ENCODE data around the gene POLR1B.
"Not testable (repeated sequence)": the region's sequence is repeated elsewhere in the genome, so short reads cannot be mapped to it uniquely, and the experiment has no call there.

The POLR1B gene

DNA sequence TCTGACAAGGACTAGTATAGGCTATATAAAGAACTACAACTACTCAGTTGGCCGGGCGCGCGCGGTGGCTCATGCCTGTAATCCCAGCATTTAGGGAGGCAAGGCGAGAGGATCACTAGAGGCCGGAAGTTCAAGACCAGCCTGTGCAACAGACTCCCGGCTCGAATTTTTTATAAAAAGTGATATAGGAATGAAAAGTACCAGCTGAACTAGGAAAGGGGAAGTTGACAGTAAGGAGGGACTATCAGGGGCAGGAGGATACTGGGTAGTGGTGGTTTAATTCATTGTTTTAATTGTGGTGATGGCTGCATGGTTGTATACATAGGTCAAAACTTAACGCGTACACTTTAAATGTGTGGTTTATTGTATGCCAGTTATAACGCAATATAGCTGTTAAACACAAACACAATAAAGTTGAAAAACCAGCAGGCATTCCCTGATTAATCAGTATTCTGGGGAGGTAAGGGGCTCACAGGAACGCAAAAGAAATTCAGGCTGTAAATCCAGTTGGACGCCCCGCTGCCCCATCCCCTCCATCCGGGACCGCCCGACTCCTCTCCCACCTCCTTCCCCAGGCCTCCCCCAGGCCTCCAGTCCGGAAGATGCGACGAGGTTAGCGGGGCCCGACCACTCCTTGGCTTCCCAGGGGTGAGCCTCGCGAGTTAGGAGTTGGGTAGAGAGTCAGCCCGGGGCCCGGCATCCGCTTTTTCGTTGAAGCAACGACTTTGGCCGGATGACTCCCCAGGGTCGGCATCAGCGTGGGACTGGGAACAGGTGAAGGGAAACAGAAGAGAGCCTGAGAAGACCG, 746 bp upstream of the POLR1B start:
- DNase-seq (ENCODE audit: low read depth): peak; percentile 51

DNA sequence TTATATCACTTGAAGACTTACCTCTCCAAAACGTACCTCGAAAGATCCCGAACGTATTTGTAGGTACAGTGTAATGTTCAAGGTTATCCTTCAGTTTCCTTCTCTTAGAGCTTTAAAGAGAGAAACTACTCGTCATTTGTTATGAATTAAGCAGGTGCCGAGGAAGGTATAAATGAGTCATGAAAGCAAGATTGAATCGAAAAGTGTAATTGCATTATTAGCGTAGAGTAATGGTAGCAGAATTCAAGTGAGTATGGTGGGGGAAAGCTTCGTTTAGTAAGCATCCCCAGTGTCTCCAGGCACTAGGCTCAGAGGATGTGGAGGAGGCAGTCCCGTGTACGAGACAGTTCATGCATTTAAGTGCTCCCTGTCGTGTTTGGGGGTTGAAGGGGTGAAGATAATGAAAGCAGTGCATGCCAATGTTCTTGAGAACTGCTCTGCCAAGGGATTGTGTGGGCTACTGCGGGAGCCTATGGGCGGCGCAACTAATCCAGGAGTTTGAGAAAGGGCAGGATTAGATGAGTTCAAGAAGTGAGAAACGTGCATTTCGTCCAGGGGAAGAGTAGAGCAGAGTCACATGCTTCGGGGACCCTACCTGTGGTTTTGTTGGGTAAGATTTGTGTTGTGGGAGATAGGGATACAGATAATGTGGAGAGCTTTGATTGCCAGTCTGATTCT, 858 bp downstream of the POLR1B start:
- no peak for DNase-seq (ENCODE audit: low read depth)

DNA sequence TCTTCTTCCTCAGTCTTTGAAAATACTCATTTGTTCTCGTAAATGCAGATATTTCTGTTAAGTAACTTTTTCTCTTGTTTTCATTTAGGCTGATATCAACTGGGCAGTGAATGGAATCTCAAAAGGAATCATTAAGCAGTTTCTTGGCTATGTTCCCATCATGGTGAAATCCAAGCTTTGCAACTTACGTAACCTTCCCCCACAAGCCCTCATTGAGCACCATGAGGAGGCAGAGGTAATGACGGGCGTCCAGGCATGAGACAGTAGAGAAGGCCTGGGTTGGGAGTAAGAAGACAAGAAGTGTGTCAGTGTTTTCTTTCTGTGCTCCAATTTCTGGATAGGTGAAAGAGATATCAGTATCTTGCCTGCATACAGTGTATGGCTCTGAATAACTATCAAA, 5.1 kb downstream of the POLR1B start:
- DNase-seq (ENCODE audit: low read depth): no peak

DNA sequence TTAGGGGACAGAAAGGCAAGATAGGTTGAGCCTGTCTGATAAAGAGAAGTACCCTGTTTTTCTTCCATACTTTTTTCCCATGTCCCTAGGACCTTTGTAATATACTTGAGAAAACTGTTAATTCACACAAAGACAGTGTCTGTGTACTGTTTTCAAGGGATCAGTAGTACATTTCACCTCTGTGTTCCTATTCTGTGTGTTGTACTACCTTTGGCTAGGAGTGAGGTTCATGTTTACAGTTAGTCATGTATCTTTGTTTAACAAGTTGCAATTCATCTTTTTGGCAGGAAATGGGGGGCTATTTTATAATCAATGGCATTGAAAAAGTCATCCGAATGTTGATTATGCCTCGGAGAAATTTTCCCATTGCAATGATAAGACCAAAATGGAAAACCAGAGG, 6.7 kb downstream of the POLR1B start:
- DNase-seq (ENCODE audit: low read depth): no peak

DNA sequence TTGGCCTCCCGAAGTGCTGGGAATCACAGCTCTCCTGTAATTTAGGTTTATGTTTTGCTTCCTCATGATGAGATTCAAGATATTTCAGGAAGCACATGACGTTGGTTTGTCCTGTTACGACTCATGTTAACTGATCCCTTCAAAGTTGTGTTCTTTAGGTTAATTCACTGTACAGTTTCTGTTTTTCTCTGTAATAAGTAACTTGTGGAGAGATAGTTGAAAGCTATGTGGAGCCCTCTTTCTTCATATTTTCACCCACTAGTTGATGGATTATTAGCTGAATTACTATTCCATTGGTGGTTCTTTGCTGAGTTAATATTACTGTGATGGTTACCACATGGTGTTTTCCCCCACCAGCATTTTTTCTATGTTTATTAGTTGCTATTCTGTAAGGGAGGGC, 23.8 kb downstream of the POLR1B start:
- no peak for DNase-seq (ENCODE audit: low read depth)

DNA sequence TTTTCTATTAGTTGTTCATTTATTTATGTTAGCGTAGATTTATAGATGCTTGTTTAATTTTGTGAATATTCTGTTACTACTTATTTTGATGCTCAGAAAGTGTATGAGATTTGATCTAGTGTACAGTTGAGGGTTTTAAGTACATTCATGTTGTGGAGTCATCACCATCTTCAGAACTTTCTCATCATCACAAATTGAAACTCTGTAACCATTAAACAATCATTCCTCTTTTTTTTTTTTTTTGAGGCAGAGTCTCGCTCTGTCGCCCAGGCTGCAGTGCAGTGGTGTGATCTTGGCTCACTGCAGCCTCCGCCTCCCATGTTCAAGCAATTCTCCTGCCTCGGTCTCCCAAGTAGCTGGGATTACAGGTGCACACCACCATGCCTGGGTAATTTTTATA, 24.2 kb downstream of the POLR1B start:
- DNase-seq (ENCODE audit: low read depth): not testable (repeated sequence)

DNA sequence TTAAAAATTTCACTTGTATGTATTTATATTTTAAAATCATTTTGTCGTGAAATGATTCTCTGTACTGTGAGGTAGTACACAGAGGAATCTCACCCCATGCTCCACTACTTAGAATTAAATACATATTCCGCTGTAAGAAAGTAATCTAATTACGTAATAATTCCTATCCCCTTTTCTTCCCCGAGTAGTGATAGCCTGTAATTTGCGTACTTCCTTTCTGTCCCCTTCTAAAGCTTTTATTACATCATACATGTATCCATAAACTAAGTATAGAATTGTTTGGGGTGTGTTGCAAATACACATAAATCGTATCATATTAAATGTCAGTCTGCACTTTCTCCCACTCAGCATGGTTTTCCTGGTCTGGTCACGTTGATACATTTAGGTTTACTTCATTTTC, 29.7 kb downstream of the POLR1B start:
- no peak for DNase-seq (ENCODE audit: low read depth)

DNA sequence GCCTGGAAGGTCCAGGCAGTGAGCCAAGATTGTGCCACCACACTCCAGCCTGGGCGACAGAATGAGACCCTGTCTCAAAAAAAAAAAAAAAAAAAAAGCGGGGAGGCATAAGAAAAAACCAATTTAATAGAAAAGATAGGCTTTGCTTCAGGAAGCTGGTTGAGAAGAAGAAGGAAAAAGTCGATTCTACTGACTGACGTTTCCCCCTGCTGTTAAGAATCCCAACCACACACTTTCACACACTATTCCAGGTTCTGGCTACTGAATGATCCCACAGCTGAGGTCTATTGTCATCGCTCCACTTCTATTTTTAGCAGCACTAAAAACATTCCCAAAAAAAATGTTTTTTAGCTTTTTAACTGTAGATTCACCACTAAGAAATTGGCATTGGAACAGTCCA, 35.5 kb downstream of the POLR1B start:
- DNase-seq (ENCODE audit: low read depth): no peak

DNA sequence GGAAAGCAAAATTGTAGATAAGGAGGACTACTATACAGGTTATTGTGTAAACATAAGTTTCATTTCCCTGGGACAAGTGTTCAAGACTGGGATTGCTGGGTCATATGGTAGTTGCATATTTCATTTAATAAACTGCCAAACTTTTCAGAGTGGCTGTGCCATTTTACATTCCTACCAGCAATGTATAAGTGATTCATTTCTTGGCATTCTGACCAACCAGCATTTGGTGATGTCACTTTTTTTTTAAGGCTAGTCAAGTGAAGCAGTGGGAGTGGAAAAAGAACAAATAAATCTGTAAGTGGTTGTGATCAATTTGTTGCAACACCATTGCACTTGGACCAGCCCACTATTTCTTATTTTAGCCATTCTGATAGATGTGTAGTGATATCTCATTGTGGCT, 37.0 kb downstream of the POLR1B start:
- no peak for DNase-seq (ENCODE audit: low read depth)

DNA sequence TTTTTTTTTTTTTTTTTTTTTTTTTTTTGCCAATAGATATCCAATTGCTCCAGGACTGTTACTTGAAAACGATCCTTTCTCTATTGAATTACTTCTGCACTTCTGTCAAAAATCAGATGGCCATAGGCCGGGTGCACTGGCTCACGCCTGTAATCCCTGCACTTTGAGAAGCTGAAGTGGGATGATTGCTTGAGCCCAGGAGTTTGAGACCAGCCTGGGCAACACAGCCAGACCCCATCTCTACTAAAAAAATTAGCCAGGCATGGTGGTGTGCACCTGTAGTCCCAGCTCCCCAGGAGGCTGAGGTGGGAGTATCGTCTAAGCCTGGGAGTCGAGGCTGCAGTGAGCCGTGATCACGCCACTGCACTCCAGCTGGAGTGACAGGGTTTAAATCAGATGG, 37.8 kb downstream of the POLR1B start:
- no peak for DNase-seq (ENCODE audit: low read depth)

DNA sequence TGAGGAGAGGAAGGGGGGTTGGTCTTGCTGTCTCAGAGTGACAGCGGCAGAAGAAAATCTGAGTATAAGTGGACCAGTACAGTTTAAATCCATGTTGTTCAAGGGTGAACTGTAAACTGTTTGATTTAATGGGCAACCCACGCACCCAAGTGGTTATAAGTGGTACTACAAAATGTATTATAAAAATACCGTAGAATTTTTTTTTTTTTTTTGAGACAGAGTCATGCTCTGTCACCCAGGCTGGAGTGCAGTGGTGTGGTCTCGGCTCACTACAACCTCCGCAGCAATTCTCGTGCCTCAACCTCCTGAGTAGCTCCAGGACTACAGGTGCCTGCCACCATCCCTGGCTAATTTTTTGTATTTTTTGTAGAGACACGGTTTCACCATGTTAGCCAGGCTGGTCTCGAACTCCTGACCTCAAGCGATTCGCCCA, 40.1 kb downstream of the POLR1B start:
- peak; percentile 16 for DNase-seq (ENCODE audit: low read depth)

DNA sequence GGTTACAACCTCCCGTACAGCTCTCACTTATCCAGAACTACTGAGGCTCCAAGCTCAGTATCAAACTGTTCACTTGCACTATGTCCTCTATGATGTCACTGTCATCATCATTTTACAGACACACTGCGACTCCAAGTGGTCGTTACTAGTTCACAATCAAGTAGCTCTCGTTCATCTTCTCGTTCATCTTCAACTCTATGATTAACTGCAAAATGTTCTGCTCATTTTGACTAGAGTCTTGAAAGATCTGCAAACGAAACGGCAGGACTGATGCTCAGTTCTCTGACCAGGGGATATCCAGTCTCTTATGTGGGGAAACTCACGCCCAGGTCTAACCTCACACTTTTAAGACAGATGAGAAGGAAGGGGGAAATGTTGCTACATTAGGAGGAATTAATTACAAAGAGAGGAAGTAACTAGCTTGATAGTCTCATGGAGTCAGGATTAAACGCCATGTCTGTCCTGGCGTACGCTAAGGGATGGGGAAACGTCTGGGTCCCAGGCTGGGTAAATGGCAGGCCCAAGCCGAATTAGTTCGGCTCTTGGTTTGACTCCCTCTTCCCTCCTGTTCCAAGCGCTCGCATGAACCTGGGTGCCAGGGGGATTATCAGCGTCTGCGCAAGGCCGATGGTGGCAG, 41.4 kb downstream of the POLR1B start:
- no peak for DNase-seq (ENCODE audit: low read depth)

DNA sequence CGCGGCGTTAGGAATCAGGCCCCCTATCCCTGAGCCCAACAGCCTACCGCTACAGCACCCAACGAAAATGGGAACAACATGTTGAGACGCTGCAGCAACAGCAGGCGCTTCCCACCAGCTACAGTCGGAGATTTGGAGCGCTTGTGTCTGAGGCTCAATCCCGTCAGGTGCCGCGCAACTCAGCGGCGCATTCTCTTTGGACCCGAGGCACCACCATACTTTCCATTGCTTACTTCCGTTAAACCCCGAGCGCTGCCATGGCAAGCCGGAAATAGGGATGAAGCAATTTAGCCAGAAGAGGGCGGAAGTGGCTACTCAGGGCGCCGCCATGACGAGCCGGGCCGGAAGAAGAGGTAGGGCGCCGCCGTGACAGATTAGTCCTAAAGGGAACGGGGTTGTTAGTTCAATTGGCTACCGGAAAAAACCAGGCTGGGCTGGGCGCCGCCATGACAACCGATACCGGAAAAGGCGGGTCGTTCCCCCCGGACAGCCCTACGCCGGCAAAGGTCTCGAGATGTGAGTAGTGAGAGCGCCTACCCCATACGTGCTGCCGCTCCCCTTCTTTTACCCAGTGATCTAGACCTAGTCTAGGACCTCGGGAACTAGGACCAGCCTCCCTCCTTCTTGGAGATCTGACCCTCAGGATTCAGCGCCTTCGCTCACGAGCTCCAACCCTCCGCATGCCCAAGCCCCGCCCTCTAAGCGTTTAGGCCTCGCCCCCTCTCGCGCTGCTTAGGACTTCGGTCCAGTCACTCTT, 42.0 kb downstream of the POLR1B start, which contains the start of gene CHCHD5:
Gene CHCHD5 (plus strand): TSS at position 476 of the 757 bp plus-strand sequence. CDS start 39 bp downstream, at position 515.
- peak; percentile 85 for DNase-seq (ENCODE audit: low read depth)

DNA sequence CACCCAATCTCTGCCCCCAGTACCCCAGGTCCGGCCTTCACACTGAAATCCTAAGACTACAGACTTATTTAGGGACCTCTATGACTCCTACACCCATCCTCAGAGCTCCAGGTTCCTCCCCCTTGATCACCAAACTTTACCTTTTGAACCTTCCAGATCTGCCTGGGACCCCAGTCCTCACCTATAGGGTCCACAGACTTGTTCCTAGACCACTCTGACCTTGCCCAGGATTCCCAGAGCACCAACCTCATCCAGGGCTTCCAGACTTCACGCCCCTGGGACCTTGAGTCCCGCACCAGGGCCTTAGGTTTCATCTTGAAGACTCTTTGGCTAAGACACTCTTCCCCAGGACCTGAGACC, 42.6 kb downstream of the POLR1B start:
- no peak for DNase-seq (ENCODE audit: low read depth)

DNA sequence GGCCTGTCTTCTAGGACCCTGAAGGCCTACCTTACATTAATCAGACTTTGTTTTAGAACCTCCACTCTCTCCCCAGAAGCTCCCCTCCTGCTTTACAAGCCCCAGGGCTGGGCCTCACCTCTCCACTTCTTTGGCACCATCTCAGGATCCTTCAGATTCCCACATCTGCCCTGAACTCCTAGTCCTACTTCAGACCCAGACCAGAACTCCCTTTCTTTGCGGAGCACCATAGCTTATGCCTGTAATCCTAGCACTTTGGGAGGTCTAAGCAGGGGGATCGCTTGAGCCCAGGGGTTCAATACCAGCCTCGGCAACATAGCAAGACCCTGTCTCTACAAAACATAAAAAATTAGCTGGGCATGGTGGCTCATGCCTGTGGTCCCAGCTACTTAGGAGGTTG, 43.1 kb downstream of the POLR1B start:
- no peak for DNase-seq (ENCODE audit: low read depth)

DNA sequence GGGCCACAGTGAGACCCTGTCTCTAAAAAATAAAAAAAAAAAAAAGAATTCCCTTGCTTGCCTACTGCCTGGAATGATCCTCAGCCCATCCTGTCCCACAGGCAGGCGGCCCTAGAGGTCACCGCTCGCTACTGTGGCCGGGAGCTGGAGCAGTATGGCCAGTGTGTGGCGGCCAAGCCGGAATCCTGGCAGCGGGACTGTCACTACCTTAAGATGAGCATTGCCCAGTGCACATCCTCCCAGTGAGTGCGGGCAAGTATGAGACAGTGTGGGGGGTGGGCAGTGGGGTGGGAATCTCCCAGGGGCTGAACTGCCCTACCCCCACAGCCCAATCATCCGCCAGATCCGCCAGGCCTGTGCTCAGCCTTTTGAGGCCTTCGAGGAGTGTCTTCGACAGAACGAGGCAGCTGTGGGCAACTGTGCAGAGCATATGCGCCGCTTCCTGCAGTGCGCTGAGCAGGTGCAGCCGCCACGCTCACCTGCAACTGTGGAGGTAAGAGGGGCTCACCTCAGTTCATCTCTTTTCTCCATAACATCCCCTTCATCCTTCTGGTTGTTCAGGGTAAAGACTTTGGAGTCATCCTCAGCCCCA, 43.7 kb downstream of the POLR1B start:
- DNase-seq (ENCODE audit: low read depth): no peak

DNA sequence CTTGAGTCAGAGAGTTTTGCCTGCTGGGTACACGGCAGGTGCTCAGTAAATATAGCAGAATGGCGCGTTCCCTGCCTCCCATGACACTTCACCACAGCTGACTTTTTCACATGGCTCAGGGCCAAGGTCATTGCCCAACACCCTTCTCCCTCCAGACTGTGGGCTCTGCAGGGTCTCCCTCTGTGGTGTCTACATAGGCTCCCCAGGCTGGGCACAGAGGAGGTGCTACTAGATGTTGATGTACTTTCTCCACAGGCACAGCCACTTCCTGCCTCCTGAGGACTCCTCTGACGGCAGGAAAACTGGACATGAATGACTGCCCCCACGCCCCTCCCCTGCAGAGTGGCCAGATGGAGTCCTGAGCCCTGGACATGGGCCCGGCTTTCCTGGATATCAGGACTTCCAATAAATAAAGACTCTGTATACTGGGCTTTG, 46.4 kb downstream of the POLR1B start:
- no peak for DNase-seq (ENCODE audit: low read depth)

DNA sequence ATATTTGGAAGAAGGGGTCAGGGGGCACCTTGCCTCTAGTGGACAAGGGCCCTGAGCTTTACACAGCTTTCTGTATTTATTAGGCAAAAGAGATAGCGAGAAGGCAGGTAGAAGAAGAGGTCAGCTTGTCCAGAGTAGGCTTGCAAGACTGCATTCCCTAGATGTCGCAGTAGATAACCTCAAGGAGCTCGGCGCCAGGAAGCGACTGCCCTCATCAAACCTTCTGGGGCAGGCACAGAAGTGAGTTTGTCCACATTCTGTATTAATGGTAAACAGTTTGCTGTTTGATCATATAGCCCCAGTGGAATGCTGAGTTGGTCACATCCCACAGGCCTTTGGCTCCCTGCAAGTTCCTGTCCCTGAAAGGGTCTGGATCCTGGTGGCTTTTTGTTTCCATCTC, 49.1 kb downstream of the POLR1B start:
- no peak for DNase-seq (ENCODE audit: low read depth)

DNA sequence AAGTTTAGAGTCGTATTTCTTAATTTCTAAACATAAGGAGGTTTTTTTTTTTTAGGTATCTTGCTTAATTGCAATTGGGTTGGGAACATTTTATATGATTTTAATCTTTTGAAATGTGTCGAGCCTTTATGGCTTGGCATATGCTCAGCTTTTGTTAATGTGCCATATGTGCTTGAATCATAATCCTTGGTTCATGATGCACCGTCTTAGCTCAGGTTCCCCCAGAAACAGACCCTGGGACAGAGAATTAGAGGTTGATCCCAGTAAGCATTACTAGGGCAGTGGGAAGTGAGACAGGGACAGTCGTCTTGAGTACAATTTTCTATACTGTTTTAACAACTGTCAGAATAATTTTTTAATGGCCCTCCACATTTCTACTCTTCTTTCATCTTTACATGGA, 51.5 kb downstream of the POLR1B start:
- no peak for DNase-seq (ENCODE audit: low read depth)

DNA sequence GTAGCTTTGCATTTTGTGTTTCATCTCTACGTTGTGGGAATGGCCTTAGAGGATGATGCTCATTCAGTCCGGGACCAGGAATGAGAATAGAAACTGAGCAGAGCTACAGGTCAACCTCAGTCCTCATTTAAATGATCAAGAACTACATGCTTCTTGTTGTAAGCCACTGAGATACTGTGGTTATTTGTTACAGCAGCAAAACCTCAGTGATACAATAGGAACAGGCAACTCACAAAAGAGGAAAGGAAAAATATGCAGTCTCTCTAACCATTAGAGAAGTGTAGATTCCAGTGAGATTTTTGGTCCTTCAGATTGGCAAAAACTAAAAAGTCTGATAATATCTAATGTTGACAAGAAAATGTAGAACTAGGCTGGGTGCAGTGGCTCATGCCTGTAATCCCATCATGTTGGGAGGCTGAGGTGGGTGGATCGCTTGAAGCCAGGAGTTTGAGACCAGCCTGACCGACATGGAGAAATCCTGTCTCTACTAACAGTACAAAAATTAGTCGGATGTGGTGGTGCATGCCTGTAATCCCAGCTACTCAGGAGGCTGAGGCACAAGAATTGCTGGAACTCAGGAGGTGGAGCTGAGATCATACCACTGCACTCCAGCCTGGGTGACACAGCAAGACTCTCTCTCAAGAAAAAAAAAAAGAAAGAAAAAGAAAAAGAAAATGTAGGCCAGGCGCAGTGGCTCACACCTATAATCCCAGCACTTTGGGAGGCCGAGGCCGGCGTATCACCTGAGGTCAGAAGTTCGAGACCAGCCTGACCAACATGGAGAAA, 55.5 kb downstream of the POLR1B start:
- no peak for DNase-seq (ENCODE audit: low read depth)

DNA sequence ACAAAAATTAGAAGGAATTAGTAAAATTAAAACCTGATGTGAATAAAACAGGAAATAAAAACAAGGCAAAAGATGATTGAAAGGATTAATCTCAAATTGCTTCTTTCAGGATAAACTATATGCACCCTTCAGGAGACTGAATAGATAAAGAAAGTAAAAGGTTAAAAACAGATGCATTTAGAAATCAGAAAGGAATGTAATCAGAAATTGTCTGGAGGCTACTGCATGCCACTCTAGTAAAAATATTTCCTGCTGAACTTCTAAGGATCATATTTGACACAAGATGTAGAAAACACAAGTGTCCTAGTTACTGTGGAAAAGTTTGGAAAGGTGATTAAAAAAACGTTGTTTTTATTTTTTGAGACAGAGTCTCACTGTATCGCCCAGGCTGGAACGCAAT, 58.4 kb downstream of the POLR1B start:
- no peak for DNase-seq (ENCODE audit: low read depth)
